WTC11 (cell line): ENCODE measurements around the gene PRM2. TPM values are rescaled to one million over a fixed set of nuclear protein-coding genes. Genes with fewer than 3 reads are reported as not detected.

Experiments
- ATAC-seq: fragments of 200-7000 bp; cut with Tn5 transposase; 2 replicates; pipeline ENCODE4 v1.10.0; 2021; ENCODE audit warnings: mild to moderate bottlenecking, moderate library complexity
- CTCF ChIA-PET: fragments of 300-600 bp; sonication (Branson Sonifier 250); formaldehyde crosslinking; loops from one replicate; lab custom pipeline; 2021; ENCODE audit warnings: antibody characterized with exemption; lab: Charles Lee
- POLR2A ChIA-PET: fragments of 350-600 bp; sonication (Branson Sonifier 250); formaldehyde crosslinking; loops from one replicate; lab custom pipeline; 2021; ENCODE audit warnings: antibody characterized with exemption; lab: Charles Lee
- DNase-seq: peaks from one replicate; pipeline ENCODE4 v3.0.0; 2021; ENCODE audit warnings: low spot score
- H3K27ac Mint-ChIP-seq: 2 replicates; pipeline ENCODE4 v1.8.0; 2021; ENCODE audit warnings: mixed read lengths
- H3K27me3 Mint-ChIP-seq: 2 replicates; pipeline ENCODE4 v1.8.0; 2021; ENCODE audit warnings: low read depth, mild to moderate bottlenecking, moderate library complexity, mixed read lengths
- H3K36me3 Mint-ChIP-seq: 2 replicates; pipeline ENCODE4 v1.8.0; 2021; ENCODE audit warnings: mixed read lengths
- H3K4me1 Mint-ChIP-seq: 2 replicates; pipeline ENCODE4 v1.8.0; 2022; ENCODE audit warnings: mixed read lengths
- H3K4me3 Mint-ChIP-seq: 2 replicates; pipeline ENCODE4 v1.8.0; 2021; ENCODE audit warnings: mild to moderate bottlenecking, moderate library complexity, mixed read lengths
- H3K9me3 Mint-ChIP-seq: 2 replicates; pipeline ENCODE4 v1.8.0; 2021; ENCODE audit warnings: mixed read lengths
- CREB1 ChIP-seq: sonication (generic); formaldehyde crosslinking; IDR thresholded peaks from 2 replicates; pipeline ENCODE4 v1.8.0; 2023; ENCODE audit warnings: mild to moderate bottlenecking, missing genetic modification reagents
- EMX1 ChIP-seq: fragments of 250-450 bp; sonication (Bioruptor Pico); IDR thresholded peaks from 2 replicates; pipeline ENCODE4 v1.8.0; 2021; ENCODE audit warnings: mild to moderate bottlenecking
- KAT7 ChIP-seq: sonication (generic); formaldehyde crosslinking; IDR thresholded peaks from 2 replicates; pipeline ENCODE4 v1.8.1; 2023; ENCODE audit warnings: missing genetic modification reagents, mild to moderate bottlenecking, borderline replicate concordance
- MXD4 ChIP-seq: fragments of 250-450 bp; sonication (Bioruptor Pico); IDR thresholded peaks from 2 replicates; pipeline ENCODE4 v1.8.0; 2021; ENCODE audit warnings: mild to moderate bottlenecking, moderate library complexity, borderline replicate concordance
- NFATC4 ChIP-seq: fragments of 250-450 bp; sonication (Bioruptor Pico); IDR thresholded peaks from 2 replicates; pipeline ENCODE4 v1.9.0; 2021; ENCODE audit warnings: mild to moderate bottlenecking
- NFE2L1 ChIP-seq: sonication (generic); formaldehyde crosslinking; IDR thresholded peaks from 2 replicates; pipeline ENCODE4 v1.8.1; 2023; ENCODE audit warnings: missing genetic modification reagents
- RELA ChIP-seq: sonication (generic); formaldehyde crosslinking; IDR thresholded peaks from 2 replicates; pipeline ENCODE4 v1.8.1; 2022; ENCODE audit warnings: missing genetic modification reagents, mild to moderate bottlenecking, borderline replicate concordance
- RORB ChIP-seq: fragments of 250-450 bp; sonication (Bioruptor Pico); IDR thresholded peaks from 2 replicates; pipeline ENCODE4 v1.9.0; 2021; ENCODE audit warnings: mild to moderate bottlenecking
- SMAD4 ChIP-seq: sonication (generic); formaldehyde crosslinking; IDR thresholded peaks from 2 replicates; pipeline ENCODE4 v1.8.0; 2022; ENCODE audit warnings: mild to moderate bottlenecking, missing genetic modification reagents
- TCF7 ChIP-seq: sonication (generic); formaldehyde crosslinking; IDR thresholded peaks from 2 replicates; pipeline ENCODE4 v1.8.0; 2022; ENCODE audit warnings: mild to moderate bottlenecking, low read depth, missing genetic modification reagents, moderate library complexity
- TP53 ChIP-seq: sonication (generic); formaldehyde crosslinking; IDR thresholded peaks from 2 replicates; pipeline ENCODE4 v1.8.1; 2023; ENCODE audit warnings: mild to moderate bottlenecking, missing genetic modification reagents
- ZNF396 ChIP-seq: fragments of 250-450 bp; sonication (Bioruptor Pico); IDR thresholded peaks from 2 replicates; pipeline ENCODE4 v1.8.0; 2021; ENCODE audit warnings: mild to moderate bottlenecking, moderate library complexity, borderline replicate concordance
- ZNF416 ChIP-seq: fragments of 250-450 bp; sonication (Bioruptor Pico); IDR thresholded peaks from 2 replicates; pipeline ENCODE4 v1.9.0; 2021; ENCODE audit warnings: mild to moderate bottlenecking, inconsistent platforms
- total RNA-seq: library from RNA; stranded (reverse); gene quantifications from 3 replicates; pipeline ENCODE4 v1.2.3, GENCODE V29; 2021
- TF ChIP-seq, protein P1 (sequence below): sonication (generic); formaldehyde crosslinking; IDR thresholded peaks from 2 replicates; pipeline ENCODE4 v1.8.0; 2022; ENCODE audit warnings: mild to moderate bottlenecking, missing genetic modification reagents
- TF ChIP-seq, protein P2 (sequence below): sonication (generic); formaldehyde crosslinking; IDR thresholded peaks from 2 replicates; pipeline ENCODE4 v1.8.1; 2022; ENCODE audit warnings: low read depth, missing genetic modification reagents, borderline replicate concordance
- TF ChIP-seq, protein P3 (sequence below): sonication (generic); formaldehyde crosslinking; IDR thresholded peaks from 2 replicates; pipeline ENCODE4 v1.8.0; 2022; ENCODE audit warnings: mild to moderate bottlenecking, missing genetic modification reagents
- TF ChIP-seq, protein P4 (sequence below): sonication (generic); formaldehyde crosslinking; IDR thresholded peaks from 2 replicates; pipeline ENCODE4 v1.8.1; 2022; ENCODE audit warnings: missing genetic modification reagents, borderline replicate concordance
- TF ChIP-seq, protein P5 (sequence below): sonication (generic); formaldehyde crosslinking; IDR thresholded peaks from 2 replicates; pipeline ENCODE4 v1.8.1; 2023; ENCODE audit warnings: mild to moderate bottlenecking, missing genetic modification reagents, borderline replicate concordance
- TF ChIP-seq, protein P6 (sequence below): fragments of 250-450 bp; sonication (Bioruptor Pico); conservative IDR thresholded peaks from 2 replicates; pipeline ENCODE4 v1.9.0; 2021; ENCODE audit warnings: mild to moderate bottlenecking
- TF ChIP-seq, protein P7 (sequence below): sonication (generic); formaldehyde crosslinking; IDR thresholded peaks from 2 replicates; pipeline ENCODE4 v1.8.1; 2023; ENCODE audit warnings: mild to moderate bottlenecking, moderate library complexity, missing genetic modification reagents
- TF ChIP-seq, protein P8 (sequence below): fragments of 250-450 bp; sonication (Bioruptor Pico); IDR thresholded peaks from 2 replicates; pipeline ENCODE4 v1.9.0; 2021; ENCODE audit warnings: moderate library complexity, mild to moderate bottlenecking, inconsistent platforms, borderline replicate concordance

Gene PRM2
- total RNA-seq, 1 experiment from 2014 or later = not detected

DNA sequence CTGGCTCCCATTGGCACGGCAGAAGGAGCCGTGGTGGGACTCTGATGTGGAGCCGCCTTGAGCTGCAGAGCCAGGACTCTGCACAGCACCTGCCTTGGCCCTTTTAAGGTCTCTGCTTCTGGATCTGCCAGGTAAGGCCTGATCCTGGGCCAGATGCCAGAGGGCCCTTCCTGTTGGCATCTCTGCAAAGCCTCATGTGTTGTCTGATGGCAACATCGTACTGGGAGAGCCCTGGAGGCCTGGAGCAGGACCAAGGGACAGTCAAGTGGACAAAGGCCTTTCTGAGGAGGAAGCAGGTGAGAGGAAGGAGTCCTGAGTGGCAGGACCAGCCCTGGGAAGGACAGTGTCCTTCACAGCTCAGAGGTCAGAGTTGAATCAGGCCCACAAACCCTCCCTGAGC lies 46.4 kb downstream of the PRM2 start:
- CTCF ChIA-PET = interaction anchor here (1.2 kb wide), 1 partner anchor 142 kb away, joined by 5 read pairs; no protein-coding TSS in a partner anchor
- Mint-ChIP-seq H3K36me3 (no peaks in the 10 kb centered on the region), H3K4me3 (no peak overlapping the region)
- DNase-seq = no peak
- TF ChIP-seq, protein P1, sequence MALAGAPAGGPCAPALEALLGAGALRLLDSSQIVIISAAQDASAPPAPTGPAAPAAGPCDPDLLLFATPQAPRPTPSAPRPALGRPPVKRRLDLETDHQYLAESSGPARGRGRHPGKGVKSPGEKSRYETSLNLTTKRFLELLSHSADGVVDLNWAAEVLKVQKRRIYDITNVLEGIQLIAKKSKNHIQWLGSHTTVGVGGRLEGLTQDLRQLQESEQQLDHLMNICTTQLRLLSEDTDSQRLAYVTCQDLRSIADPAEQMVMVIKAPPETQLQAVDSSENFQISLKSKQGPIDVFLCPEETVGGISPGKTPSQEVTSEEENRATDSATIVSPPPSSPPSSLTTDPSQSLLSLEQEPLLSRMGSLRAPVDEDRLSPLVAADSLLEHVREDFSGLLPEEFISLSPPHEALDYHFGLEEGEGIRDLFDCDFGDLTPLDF (CRISPR knock-in tag) = no peak
- no peak for TF ChIP-seq TCF7 (CRISPR knock-in tag)
- no peak for TF ChIP-seq MXD4 (CRISPR knock-in tag)
- TF ChIP-seq, protein P2, sequence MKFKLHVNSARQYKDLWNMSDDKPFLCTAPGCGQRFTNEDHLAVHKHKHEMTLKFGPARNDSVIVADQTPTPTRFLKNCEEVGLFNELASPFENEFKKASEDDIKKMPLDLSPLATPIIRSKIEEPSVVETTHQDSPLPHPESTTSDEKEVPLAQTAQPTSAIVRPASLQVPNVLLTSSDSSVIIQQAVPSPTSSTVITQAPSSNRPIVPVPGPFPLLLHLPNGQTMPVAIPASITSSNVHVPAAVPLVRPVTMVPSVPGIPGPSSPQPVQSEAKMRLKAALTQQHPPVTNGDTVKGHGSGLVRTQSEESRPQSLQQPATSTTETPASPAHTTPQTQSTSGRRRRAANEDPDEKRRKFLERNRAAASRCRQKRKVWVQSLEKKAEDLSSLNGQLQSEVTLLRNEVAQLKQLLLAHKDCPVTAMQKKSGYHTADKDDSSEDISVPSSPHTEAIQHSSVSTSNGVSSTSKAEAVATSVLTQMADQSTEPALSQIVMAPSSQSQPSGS (CRISPR knock-in tag) = no peak
- TF ChIP-seq RORB (CRISPR knock-in tag) = no peak
- TF ChIP-seq, protein P3, sequence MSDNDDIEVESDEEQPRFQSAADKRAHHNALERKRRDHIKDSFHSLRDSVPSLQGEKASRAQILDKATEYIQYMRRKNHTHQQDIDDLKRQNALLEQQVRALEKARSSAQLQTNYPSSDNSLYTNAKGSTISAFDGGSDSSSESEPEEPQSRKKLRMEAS = no peak
- TF ChIP-seq RELA (CRISPR knock-in tag) = no peak
- TF ChIP-seq, all 79 proteins: peak for 0
- Mint-ChIP-seq H3K27ac (no peak overlapping the region), H3K27me3 (no peaks in the 10 kb centered on the region), H3K4me1 (peaks cover 7% of the 10 kb centered on the region; the same call in 1 of the 2 replicates), H3K9me3 (no peaks in the 10 kb centered on the region)
- no peak for ATAC-seq
- POLR2A ChIA-PET = interaction anchor here (0.9 to 1.1 kb wide), 2 partner anchors 16 to 26 kb away, joined by 3 read pairs; partner anchors contain the start of gene SOCS1

DNA sequence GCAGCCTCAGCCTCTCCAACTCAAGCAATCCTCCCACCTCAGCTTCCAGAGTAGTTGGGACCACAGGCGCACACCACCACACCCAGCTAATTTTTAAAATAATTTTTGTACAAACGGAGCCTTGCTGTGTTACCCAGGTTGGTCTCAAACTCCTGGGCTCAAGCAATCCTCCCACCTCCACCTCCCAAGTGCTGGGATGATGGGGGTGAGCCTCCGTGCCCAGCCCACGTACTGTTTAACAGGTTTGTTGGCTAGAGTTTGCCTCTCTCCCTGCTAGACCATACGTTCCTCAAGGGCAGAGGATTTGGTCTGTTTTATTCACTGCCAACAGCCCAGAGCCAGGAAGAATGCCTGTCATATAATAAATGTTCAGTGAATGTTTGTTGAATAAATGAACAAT lies 46.8 kb downstream of the PRM2 start:
- ATAC-seq = no peak
- Mint-ChIP-seq H3K9me3 (no peaks in the 10 kb centered on the region), H3K36me3 (no peaks in the 10 kb centered on the region), H3K27ac (no peak overlapping the region), H3K27me3 (no peaks in the 10 kb centered on the region), H3K4me1 (peaks cover 10% of the 10 kb centered on the region; the same call in 1 of the 2 replicates), H3K4me3 (no peak overlapping the region)
- DNase-seq = no peak
- ChIA-PET CTCF (interaction anchor here (1.2 kb wide), 1 partner anchor 142 kb away, joined by 5 read pairs; no protein-coding TSS in a partner anchor), POLR2A (interaction anchor here (0.9 to 1.1 kb wide), 2 partner anchors 16 to 26 kb away, joined by 3 read pairs; partner anchors contain the start of gene SOCS1)
- TF ChIP-seq, protein P4, sequence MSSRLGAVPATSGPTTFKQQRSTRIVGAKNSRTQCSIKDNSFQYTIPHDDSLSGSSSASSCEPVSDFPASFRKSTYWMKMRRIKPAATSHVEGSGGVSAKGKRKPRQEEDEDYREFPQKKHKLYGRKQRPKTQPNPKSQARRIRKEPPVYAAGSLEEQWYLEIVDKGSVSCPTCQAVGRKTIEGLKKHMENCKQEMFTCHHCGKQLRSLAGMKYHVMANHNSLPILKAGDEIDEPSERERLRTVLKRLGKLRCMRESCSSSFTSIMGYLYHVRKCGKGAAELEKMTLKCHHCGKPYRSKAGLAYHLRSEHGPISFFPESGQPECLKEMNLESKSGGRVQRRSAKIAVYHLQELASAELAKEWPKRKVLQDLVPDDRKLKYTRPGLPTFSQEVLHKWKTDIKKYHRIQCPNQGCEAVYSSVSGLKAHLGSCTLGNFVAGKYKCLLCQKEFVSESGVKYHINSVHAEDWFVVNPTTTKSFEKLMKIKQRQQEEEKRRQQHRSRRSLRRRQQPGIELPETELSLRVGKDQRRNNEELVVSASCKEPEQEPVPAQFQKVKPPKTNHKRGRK = no peak
- TF ChIP-seq, protein P5, sequence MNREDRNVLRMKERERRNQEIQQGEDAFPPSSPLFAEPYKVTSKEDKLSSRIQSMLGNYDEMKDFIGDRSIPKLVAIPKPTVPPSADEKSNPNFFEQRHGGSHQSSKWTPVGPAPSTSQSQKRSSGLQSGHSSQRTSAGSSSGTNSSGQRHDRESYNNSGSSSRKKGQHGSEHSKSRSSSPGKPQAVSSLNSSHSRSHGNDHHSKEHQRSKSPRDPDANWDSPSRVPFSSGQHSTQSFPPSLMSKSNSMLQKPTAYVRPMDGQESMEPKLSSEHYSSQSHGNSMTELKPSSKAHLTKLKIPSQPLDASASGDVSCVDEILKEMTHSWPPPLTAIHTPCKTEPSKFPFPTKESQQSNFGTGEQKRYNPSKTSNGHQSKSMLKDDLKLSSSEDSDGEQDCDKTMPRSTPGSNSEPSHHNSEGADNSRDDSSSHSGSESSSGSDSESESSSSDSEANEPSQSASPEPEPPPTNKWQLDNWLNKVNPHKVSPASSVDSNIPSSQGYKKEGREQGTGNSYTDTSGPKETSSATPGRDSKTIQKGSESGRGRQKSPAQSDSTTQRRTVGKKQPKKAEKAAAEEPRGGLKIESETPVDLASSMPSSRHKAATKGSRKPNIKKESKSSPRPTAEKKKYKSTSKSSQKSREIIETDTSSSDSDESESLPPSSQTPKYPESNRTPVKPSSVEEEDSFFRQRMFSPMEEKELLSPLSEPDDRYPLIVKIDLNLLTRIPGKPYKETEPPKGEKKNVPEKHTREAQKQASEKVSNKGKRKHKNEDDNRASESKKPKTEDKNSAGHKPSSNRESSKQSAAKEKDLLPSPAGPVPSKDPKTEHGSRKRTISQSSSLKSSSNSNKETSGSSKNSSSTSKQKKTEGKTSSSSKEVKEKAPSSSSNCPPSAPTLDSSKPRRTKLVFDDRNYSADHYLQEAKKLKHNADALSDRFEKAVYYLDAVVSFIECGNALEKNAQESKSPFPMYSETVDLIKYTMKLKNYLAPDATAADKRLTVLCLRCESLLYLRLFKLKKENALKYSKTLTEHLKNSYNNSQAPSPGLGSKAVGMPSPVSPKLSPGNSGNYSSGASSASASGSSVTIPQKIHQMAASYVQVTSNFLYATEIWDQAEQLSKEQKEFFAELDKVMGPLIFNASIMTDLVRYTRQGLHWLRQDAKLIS = no peak
- TF ChIP-seq, protein P6, sequence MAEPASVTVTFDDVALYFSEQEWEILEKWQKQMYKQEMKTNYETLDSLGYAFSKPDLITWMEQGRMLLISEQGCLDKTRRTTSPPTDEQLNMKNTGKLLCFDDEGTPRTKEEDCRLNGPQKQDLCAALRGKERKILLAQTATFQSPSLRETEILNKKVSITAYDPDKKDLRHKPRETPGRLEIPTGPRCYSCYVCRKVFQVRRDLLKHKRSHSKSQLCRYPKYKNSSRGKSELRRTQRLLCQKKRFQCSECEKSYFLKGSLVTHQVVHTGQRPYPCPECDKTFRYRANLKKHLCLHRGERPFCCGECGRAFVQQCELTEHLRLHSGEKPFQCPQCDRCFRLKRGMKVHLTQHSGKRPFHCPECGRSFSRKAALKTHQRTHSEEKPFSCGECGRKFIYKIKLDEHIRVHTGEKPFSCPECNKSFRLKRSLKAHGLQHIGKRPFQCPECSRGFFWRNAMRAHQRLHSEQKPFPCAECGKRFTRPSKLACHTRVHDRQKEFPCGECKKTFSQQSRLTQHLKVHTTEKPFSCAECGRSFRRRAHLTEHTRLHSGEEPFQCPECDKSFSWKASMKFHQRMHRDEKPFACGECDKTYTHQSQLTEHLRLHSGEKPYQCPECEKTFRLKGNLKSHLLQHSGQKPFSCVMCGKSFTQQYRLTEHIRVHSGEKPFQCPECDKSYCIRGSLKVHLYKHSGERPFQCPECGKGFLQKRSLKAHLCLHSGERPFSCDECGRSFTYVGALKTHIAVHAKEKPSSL (CRISPR knock-in tag) = no peak
- TF ChIP-seq ZNF416 (CRISPR knock-in tag) = no peak
- no peak for TF ChIP-seq KAT7 (CRISPR knock-in tag)
- TF ChIP-seq TP53 = no peak
- no peak for TF ChIP-seq NFATC4 (CRISPR knock-in tag)
- no peak for TF ChIP-seq EMX1
- TF ChIP-seq, protein P7, sequence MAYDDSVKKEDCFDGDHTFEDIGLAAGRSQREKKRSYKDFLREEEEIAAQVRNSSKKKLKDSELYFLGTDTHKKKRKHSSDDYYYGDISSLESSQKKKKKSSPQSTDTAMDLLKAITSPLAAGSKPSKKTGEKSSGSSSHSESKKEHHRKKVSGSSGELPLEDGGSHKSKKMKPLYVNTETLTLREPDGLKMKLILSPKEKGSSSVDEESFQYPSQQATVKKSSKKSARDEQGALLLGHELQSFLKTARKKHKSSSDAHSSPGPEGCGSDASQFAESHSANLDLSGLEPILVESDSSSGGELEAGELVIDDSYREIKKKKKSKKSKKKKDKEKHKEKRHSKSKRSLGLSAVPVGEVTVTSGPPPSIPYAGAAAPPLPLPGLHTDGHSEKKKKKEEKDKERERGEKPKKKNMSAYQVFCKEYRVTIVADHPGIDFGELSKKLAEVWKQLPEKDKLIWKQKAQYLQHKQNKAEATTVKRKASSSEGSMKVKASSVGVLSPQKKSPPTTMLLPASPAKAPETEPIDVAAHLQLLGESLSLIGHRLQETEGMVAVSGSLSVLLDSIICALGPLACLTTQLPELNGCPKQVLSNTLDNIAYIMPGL = no peak
- no peak for TF ChIP-seq CREB1 (CRISPR knock-in tag)
- no peak for TF ChIP-seq ZNF396 (CRISPR knock-in tag)
- TF ChIP-seq NFE2L1 (CRISPR knock-in tag) = no peak
- TF ChIP-seq, protein P8, sequence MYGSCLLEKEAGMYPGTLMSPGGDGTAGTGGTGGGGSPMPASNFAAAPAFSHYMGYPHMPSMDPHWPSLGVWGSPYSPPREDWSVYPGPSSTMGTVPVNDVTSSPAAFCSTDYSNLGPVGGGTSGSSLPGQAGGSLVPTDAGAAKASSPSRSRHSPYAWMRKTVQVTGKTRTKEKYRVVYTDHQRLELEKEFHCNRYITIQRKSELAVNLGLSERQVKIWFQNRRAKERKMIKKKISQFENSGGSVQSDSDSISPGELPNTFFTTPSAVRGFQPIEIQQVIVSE = no peak
- no peak for TF ChIP-seq SMAD4 (CRISPR knock-in tag)
- no peak for TF ChIP-seq TCF7 (CRISPR knock-in tag)
